ENCODE data around the gene KCNK4. TPM values are rescaled to one million over a fixed set of nuclear protein-coding genes. Genes with fewer than 3 reads are reported as not detected.

Gene KCNK4
- total RNA-seq, 1 experiment from 2014 or later = 0.28 TPM

DNA sequence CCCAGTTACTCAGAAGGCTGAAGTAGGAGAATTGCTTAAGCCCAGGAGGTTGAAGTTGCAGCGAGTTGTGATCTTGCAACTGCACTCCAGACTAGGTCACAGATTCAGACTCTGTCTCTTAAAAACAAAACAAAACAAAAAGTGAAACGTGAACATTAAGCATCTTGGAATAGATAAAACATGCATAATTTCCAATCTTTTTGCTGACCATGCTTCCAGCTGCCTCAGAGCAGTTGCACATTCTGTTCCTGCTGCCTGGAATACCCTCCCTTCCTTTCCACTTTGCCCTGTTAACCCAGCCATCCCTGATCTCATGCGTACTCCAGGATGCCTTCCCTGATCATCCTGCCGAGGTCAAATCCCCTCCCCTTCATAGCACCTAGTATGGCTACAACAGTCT is 48.2 kb downstream of the KCNK4 start:
- Histone ChIP-seq H2BK20ac (ENCODE audit: low read depth, low read length, poor library complexity, severe bottlenecking) (no peak overlapping the region), H3K9ac (ENCODE audit: extremely low read depth, insufficient read length, low read length) (no peak overlapping the region), H3K79me2 (ENCODE audit: insufficient read depth, low read length) (no peaks in the 10 kb centered on the region), H3K23me2 (ENCODE audit: insufficient read length, low read depth, low read length, poor library complexity, severe bottlenecking) (peaks cover 17% of the 10 kb centered on the region), H3K4ac (ENCODE audit: low read depth, low read length) (no peak overlapping the region), H2AK5ac (ENCODE audit: insufficient read length, low read length) (no peak overlapping the region), H2BK120ac (ENCODE audit: low read depth, low read length, poor library complexity, severe bottlenecking) (no peak overlapping the region), H2BK15ac (ENCODE audit: low read depth, low read length) (no peak overlapping the region), H3K23ac (ENCODE audit: insufficient read length, low read depth, low read length) (no peak overlapping the region), H3K79me1 (ENCODE audit: insufficient read depth, low read depth, low read length, poor library complexity, severe bottlenecking) (no peaks in the 10 kb centered on the region), H4K8ac (replicated peaks; ENCODE audit: insufficient read length, low read depth, low read length) (no peak overlapping the region), H3K27me3 (ENCODE audit: insufficient read depth, low read length) (no peaks in the 10 kb centered on the region), H3K18ac (ENCODE audit: insufficient read length, low read depth, low read length) (no peak overlapping the region), H2AFZ (ENCODE audit: low read length) (no peak overlapping the region), H4K20me1 (ENCODE audit: control insufficient read depth, insufficient read depth, insufficient read length) (peaks cover 3% of the 10 kb centered on the region), H2BK12ac (ENCODE audit: insufficient read length, low read depth, low read length) (no peak overlapping the region), H3K14ac (ENCODE audit: insufficient read depth, low read length) (no peak overlapping the region), H3K56ac (ENCODE audit: insufficient read length, low read depth, low read length) (no peak overlapping the region), H4K91ac (ENCODE audit: insufficient read length, low read depth, low read length) (no peak overlapping the region), H3K27ac (ENCODE audit: insufficient read length, low read depth, low read length) (no peak overlapping the region), H3T11ph (ENCODE audit: low read length) (no peak overlapping the region), H2BK5ac (ENCODE audit: insufficient read length, low read length) (no peak overlapping the region), H3K4me1 (ENCODE audit: insufficient read depth, low read length) (no peaks in the 10 kb centered on the region; the same call in 1 of the 2 replicates), H3K9me3 (ENCODE audit: control insufficient read depth, low read depth, low read length) (no peaks in the 10 kb centered on the region), H4K5ac (ENCODE audit: insufficient read length, low read depth, low read length) (no peak overlapping the region), H3K4me2 (ENCODE audit: insufficient read depth, insufficient read length, low read length) (no peak overlapping the region)
- Mint-ChIP-seq H3K4me1 (peaks cover 7 to 35% of the 10 kb centered on the region in 2 experiments), H3K27ac (no peak overlapping the region), H3K9me3 (no peaks in the 10 kb centered on the region), H3K4me3 (no peak overlapping the region), H3K27me3 (ENCODE audit: low read depth) (peaks cover 17% of the 10 kb centered on the region), H3K36me3 (ENCODE audit: insufficient read depth in 1 of 3, low read depth in 3 of 3) (no peaks in the 10 kb centered on the region)
- no CpG with 5 or more reads among the region's 4 CpGs for WGBS (ENCODE audit: extremely low coverage, insufficient read length, low lambda C conversion rate)
- TF ChIP-seq, protein P1, sequence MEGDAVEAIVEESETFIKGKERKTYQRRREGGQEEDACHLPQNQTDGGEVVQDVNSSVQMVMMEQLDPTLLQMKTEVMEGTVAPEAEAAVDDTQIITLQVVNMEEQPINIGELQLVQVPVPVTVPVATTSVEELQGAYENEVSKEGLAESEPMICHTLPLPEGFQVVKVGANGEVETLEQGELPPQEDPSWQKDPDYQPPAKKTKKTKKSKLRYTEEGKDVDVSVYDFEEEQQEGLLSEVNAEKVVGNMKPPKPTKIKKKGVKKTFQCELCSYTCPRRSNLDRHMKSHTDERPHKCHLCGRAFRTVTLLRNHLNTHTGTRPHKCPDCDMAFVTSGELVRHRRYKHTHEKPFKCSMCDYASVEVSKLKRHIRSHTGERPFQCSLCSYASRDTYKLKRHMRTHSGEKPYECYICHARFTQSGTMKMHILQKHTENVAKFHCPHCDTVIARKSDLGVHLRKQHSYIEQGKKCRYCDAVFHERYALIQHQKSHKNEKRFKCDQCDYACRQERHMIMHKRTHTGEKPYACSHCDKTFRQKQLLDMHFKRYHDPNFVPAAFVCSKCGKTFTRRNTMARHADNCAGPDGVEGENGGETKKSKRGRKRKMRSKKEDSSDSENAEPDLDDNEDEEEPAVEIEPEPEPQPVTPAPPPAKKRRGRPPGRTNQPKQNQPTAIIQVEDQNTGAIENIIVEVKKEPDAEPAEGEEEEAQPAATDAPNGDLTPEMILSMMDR (conservative IDR thresholded peaks at IDR 0.05) = no peak
- DNase-seq = no peak

All from H9 (cell line).